Measurements from ENCODE around the gene KRTAP9-6.
"Not testable (repeated sequence)": the region's sequence is repeated elsewhere in the genome, so short reads cannot be mapped to it uniquely, and the experiment has no call there.

The KRTAP9-6 gene

DNA sequence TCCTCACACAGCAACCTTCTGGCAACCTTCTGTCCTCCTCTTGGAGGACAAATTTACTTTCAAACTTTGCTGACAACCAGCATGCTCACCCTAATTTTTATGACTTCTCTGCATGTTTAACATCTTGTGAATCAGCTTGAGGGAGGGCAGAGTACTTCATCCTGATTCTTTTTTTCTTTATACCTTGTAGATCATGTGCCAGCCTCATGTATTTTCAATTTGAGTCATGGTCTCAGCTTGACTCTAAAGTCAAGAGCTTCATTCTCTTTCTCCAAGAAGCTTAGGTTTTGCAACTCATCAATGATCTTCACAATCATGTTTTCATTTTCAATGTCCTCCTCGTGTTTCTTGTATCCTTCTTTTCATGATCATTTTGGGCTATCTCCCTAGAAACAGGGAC is 6.7 kb downstream of the KRTAP9-6 start:
- no peak for DNase-seq

DNA sequence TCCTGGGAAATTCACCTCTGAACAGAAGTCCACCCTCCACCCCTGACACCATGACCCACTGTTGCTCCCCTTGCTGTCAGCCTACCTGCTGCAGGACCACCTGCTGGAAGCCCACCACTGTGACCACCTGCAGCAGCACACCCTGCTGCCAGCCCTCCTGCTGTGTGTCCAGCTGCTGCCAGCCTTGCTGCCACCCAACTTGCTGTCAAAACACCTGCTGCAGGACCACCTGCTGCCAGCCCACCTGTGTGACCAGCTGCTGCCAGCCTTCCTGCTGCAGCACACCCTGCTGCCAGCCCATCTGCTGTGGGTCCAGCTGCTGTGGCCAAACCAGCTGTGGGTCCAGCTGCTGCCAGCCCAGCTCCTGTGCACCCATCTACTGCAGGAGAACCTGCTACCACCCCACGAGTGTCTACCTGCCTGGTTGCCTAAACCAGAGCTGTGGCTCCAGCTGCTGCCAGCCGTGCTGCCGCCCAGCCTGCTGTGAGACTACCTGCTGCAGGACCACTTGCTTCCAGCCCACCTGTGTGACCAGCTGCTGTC is 10.5 kb downstream of the KRTAP9-6 start, which contains the start of gene KRTAP9-7:
Gene KRTAP9-7, plus strand, starts transcription at position 51 of the 543 bp plus-strand sequence. Its CDS starts 0 bp downstream, at position 51.
- not testable (repeated sequence) for DNase-seq

GRCh38 chr17:41278176-41278955 is 13.2 kb downstream of the KRTAP9-6 start:
- no peak for DNase-seq

GRCh38 chr17:41284043-41284442 is 18.9 kb downstream of the KRTAP9-6 start:
- DNase-seq: no peak

- DNase-seq: no peak
Measured at GRCh38 chr17:41284546-41284945, 19.4 kb downstream of the KRTAP9-6 start.

DNA sequence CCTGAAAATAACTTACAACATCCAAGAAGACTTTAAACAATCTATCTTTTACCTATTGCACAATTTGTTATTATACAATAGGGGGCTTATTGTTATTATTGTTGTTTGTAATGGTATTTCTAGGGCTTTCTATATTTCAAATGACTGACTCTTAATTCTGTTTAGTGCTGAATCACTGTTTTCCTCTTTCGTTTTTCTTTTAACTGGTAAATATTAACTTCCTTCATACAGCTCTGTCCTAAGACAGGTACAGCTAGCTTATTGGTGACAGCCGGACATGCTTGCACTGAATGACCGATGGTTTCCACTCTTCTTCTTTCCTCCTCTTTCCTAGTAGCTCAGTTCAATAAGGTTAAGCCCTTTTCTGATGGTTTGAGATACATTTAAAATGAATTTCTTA is 21.9 kb downstream of the KRTAP9-6 start:
- DNase-seq: no peak

- DNase-seq: no peak
Measured at GRCh38 chr17:41294016-41294415, 28.8 kb downstream of the KRTAP9-6 start.

- DNase-seq: no peak
Measured at GRCh38 chr17:41296846-41297245, 31.7 kb downstream of the KRTAP9-6 start.

DNA sequence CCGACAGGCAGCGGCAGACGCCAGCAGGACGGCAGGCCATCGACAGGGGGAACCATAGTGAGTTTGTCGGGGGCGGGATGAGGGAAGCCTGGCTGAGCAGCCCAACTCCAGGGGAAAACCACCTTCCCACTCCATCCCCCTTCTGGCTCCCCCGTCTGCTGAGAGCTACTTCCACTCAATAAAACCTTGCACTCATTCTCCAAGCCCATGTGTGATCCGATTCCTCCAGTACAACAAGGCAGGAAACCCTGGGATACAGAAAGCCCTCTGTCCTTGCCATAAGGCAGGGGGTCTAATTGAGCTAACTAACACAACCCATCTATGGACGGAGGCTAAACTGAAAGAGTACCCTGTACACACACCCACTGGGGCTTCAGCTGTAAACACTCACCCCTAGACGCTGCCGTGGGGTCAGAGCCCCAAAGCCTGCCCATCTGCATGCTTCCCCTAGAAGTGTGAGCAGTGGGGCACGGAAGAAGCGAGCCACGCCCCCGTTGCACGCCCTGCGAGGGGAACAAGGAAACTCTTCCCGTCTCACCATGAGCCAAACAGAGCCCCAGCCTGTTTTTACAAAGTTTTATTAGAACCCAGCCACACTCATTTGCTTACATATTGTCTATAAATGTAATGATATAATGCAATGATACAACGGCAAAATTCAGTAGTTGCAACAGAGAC is 33.4 kb downstream of the KRTAP9-6 start:
- no peak for DNase-seq

- no peak for DNase-seq
Measured at GRCh38 chr17:41301204-41301790, 36.1 kb downstream of the KRTAP9-6 start.

DNA sequence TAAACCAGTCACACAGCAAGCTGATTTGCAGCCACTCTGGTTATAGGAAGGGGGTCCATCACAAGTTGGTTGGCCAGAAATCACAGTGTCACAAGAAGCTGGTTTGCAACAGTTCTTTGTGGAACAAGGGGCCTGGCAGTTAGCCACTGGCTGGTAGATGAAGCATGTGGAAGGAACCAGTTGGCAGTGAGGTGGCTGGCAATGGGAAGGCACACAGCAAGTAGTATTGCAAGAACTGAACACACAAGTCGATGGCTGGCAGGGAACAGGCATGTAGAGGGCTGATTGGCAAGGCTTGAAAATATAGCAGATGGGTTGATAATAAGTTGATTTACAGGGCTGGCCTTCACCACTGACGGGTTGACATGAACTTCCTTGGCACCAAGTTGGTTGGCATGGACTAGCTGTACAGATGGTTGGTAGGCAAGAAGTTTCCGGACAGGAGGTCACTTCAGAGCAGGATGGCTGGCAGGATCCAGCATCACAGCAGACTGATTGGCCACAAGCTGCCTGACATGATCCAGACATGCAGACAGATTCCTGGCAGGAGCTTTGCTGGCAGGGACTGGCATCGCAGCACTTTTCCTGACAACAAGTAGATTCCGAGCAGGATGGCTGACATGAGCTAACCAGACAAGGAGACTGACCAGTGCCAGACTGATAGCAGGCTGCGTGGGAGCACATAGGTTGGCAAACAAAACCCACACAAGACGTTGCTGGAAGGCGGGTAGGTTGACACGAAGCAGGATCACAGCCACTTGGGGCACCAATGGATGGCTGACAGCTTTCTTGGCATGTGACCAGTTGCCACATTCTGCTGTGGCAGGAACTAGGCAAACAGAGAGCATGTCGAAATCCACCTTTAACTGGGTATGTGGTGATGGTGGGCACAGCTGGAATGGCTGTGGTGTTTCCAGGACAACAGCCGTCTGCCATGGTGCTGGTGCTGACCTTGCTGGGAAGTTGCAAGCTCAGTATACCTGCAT is 37.0 kb downstream of the KRTAP9-6 start, which contains the start of gene KRTAP29-1:
Gene KRTAP29-1, minus strand, starts transcription at position 936 of the 986 bp plus-strand sequence. Its CDS starts 0 bp downstream, at position 936.
- DNase-seq: no peak

- no peak for DNase-seq
Measured at GRCh38 chr17:41302981-41303380, 37.8 kb downstream of the KRTAP9-6 start.

GRCh38 chr17:41304091-41304490 is 38.9 kb downstream of the KRTAP9-6 start:
- no peak for DNase-seq

GRCh38 chr17:41307647-41308046 is 42.5 kb downstream of the KRTAP9-6 start:
- no peak for DNase-seq

DNA sequence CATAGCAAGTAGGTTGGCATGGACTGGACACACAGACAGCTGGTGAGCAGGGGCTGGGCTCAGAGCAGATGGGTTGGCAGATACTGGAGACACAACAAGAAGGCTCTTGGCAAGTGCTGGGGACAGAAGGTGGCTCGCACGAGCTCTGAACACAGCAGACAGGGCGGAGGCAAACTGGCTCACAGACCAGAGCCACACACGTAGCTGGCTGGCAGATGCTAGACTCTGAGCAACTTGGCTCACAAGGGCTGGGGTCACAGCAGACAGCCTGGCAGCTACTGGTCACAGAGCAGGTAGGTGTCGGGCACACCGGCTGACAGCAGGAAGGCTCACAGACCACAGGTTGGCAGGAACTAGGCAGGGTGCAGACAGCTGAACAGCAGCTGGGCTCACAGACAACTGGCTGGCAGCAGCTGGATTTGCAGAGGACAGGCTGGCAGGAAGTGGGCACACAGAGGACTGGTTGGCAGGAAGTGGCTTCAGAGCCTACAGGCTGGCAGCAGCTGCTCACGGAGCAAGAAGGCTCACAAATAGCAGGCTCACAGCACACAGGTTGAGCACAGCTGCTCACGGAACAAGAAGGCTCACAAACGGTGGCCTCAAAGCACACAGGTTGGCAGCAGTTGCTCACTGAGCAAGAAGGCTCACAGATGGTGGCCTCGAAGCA is 43.2 kb downstream of the KRTAP9-6 start:
- peak; percentile 37 for DNase-seq

DNA sequence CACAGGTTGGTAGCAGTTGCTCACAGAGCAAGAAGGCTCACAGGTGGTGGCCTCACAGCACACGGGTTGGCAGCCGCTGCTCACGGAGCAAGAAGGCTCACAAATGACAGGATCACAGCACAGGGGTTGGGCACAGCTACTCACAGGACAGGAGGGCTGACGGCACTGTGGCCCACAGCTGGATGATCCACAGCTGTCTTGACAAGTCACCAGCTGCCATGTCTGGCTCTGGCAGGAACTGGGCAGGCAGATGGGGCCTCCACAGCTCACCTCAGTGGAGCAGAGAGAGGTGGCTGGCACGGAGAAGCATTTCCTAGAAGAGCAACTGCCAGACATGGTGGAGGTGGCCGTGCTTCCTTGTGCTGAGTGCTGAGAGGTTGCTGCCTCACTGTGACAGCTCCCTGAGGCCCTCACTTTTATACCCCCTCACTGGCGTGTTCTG is 43.8 kb downstream of the KRTAP9-6 start, which contains the start of gene KRTAP16-1:
Gene KRTAP16-1, minus strand, starts transcription at position 392 of the 442 bp plus-strand sequence. Its CDS starts 56 bp downstream, at position 336.
- no peak for DNase-seq

DNA sequence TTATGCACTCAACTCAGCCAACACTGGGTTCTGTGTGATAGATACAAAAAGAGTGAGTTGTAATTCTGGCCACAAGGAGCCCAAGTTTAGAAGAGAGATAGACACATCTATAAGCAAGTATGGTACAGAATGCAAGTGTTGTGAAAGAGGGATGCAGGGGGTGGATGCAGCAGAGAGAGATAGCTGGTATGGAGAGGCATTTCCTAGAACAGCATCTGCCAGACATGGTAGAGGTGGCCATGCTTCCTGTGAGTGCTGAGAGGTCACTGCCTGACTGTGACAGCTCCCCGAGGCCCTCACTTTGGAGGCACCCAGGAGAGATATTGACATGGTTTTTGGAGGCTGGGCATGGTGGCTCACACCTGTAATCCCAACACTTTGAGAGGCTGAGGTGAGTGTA is 45.9 kb downstream of the KRTAP9-6 start:
- DNase-seq: no peak

DNA sequence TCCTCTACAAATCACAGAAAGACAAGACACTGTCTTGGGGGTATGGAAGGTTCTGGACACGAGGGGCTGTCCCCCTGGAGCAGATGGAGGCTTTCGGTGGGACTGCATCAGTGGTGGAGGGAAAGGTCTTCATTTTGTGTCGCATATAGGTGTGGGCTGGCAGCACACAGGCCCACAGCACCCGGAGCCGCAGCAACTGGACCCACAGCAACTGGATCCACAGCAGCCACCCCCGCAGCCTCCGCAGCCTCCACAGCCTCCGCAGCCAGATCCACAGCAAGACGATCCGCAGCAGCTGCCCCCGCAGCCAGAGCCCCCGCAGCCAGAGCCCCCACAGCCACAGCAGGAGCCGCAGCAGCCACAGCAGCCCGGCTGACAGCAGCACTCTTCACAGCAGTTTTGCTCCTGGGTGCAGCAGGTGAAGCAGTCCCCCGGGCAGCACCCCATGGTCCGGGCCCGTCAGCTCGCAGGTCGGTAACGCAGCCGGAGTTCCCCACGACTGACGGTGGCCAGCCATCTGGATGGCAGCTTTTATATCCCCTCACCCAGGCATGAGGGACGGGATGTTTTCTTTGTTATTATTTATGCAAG is 50.1 kb downstream of the KRTAP9-6 start, which contains the start of gene KRTAP17-1:
Gene KRTAP17-1, minus strand, starts transcription at position 507 of the 591 bp plus-strand sequence. Its CDS starts 60 bp downstream, at position 447.
- no peak for DNase-seq
